NT2/D1 (cell line): ENCODE results near the gene PSMB10.

Source experiments
- DNase-seq: peaks from one replicate; pipeline ENCODE4 v3.0.0-alpha.2; 2011; ENCODE audit warnings: low read depth, low spot score
- H3K27me3 ChIP-seq: 2 replicates; pipeline ENCODE4 v1.6.0; 2011; ENCODE audit warnings: mild to moderate bottlenecking; ENCODE audit not compliant: insufficient read length, insufficient read depth
- H3K36me3 ChIP-seq: 2 replicates; pipeline ENCODE4 v1.6.1; 2011; ENCODE audit warnings: mild to moderate bottlenecking, low read length, mixed read lengths; ENCODE audit not compliant: insufficient read depth, insufficient read length
- H3K4me1 ChIP-seq: 2 replicates; pipeline ENCODE4 v1.5.1; 2011; ENCODE audit not compliant: insufficient read depth, insufficient read length
- H3K4me3 ChIP-seq: 2 replicates; pipeline ENCODE4 v1.5.1; 2011; ENCODE audit warnings: low read depth; ENCODE audit not compliant: insufficient read length
- H3K9ac ChIP-seq: 2 replicates; pipeline ENCODE4 v1.6.0; 2011; ENCODE audit warnings: low read depth; ENCODE audit not compliant: insufficient read length
- H3K9me3 ChIP-seq: 2 replicates; pipeline ENCODE4 v1.5.1; 2011; ENCODE audit warnings: mild to moderate bottlenecking, low read length; ENCODE audit not compliant: insufficient read depth
- SUZ12 ChIP-seq: IDR thresholded peaks from 2 replicates; pipeline ENCODE4 v1.6.1; 2011; ENCODE audit not compliant: insufficient read length, insufficient read depth; ENCODE audit errors: extremely low read depth
- YY1 ChIP-seq: IDR thresholded peaks from 2 replicates; pipeline ENCODE4 v1.6.1; 2011; ENCODE audit not compliant: insufficient read length, insufficient read depth
- ZNF274 ChIP-seq: IDR thresholded peaks from 2 replicates; pipeline ENCODE4 v1.6.1; 2011; ENCODE audit warnings: mild to moderate bottlenecking, low read depth, low read length

The PSMB10 gene

GRCh38 chr16:67961551-67961957, 24.9 kb upstream of the PSMB10 start:
- no peak for DNase-seq
- no peaks in the 10 kb centered on the region for H3K27me3 ChIP-seq
- peak overlapping the region; percentile 1 for H3K9ac ChIP-seq
- H3K9me3 ChIP-seq = no peaks in the 10 kb centered on the region
- peaks cover 17% of the 10 kb centered on the region for H3K4me1 ChIP-seq
- TF ChIP-seq YY1 (no peak), ZNF274 (no peak)
- no peak overlapping the region for H3K4me3 ChIP-seq
- H3K36me3 ChIP-seq = peaks cover 95% of the 10 kb centered on the region

DNA sequence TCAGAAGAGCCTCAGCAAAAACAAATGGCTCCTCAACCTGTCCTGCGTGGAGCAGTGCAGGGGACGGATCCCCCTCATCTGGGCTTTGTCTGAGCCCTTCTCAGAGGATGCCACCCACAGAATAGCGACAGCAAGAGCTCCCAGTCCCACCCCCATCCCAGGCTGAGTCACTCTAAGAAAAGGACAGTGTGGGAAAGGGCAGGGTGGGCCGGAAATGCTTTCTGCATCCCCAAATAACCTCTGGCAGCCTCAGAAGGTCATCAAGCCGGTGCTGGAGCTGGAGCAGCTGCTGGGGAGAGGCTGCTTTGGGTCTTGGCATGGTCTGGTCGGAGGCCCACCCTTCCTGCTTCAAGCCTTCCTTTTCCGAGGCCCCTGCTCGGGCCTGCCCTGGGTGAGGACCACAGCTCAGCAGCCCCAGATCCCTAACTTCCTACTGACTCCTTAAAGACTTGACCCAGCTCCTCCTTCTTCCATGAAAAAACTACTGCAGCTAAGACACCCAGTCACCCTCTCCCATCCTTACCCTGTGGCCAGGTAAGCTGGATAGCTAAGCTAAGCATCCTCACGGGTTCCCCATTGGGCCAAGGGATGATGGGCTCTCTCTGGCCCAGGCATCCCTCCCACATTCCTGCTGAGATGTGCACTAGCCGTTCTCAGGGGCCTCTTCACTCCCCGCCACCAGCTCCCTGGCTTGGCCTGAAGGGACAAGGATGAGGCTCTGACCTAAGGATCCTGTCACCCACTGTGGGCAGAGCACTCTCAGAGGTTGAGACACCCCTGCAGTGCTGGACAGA, 23.1 kb upstream of the PSMB10 start:
- H3K9ac ChIP-seq = no peak overlapping the region
- peaks cover 91% of the 10 kb centered on the region for H3K36me3 ChIP-seq

DNA sequence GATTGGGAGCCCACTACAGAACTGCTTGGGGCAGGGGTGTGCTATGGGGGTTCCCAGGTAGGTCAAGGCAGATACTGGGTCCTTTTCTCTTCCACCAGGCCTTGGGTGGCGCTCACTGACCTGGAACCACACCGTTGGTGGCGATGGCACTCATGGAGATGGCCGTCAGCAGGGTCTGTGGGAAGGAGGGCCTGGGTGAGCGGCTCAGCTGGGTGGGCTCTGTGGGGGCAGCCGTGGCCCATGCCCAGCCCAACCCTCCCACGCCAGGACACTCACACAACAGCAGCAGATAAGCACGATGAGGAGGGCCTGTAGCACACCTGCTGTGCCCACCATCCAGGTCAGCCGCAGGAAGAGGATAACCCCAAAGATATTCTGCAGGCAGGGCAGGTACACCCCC, 21.0 kb upstream of the PSMB10 start:
- TF ChIP-seq SUZ12 (no peak), ZNF274 (no peak), YY1 (no peak)
- Histone ChIP-seq H3K27me3 (no peaks in the 10 kb centered on the region), H3K36me3 (peaks cover 85% of the 10 kb centered on the region), H3K4me1 (peaks cover 11% of the 10 kb centered on the region), H3K9me3 (no peaks in the 10 kb centered on the region), H3K4me3 (no peak overlapping the region), H3K9ac (no peak overlapping the region)
- DNase-seq = no peak

More for the DNA sequence above, 23.1 kb upstream of the PSMB10 start:
- Histone ChIP-seq H3K27me3 (no peaks in the 10 kb centered on the region), H3K9me3 (no peaks in the 10 kb centered on the region), H3K4me1 (peaks cover 16% of the 10 kb centered on the region), H3K4me3 (no peak overlapping the region)
- no peak for TF ChIP-seq ZNF274
- TF ChIP-seq SUZ12 = no peak
- TF ChIP-seq YY1 = no peak
- no peak for DNase-seq

GRCh38 chr16:67954421-67955196, 18.0 kb upstream of the PSMB10 start:
- no peak for DNase-seq
- no peak overlapping the region for H3K4me3 ChIP-seq
- no peak overlapping the region for H3K9ac ChIP-seq
- TF ChIP-seq SUZ12 = no peak
- no peak for TF ChIP-seq ZNF274
- no peak for TF ChIP-seq YY1
- H3K36me3 ChIP-seq = peaks cover 85% of the 10 kb centered on the region
- H3K4me1 ChIP-seq = peaks cover 4% of the 10 kb centered on the region
- H3K9me3 ChIP-seq = no peaks in the 10 kb centered on the region
- no peaks in the 10 kb centered on the region for H3K27me3 ChIP-seq

GRCh38 chr16:67953641-67954375, 17.2 kb upstream of the PSMB10 start:
- H3K4me1 ChIP-seq = peaks cover 4% of the 10 kb centered on the region
- no peak overlapping the region for H3K4me3 ChIP-seq
- DNase-seq = no peak
- no peak for TF ChIP-seq YY1
- TF ChIP-seq ZNF274 = no peak
- TF ChIP-seq SUZ12 = no peak
- H3K36me3 ChIP-seq = peaks cover 85% of the 10 kb centered on the region
- H3K27me3 ChIP-seq = no peaks in the 10 kb centered on the region
- no peaks in the 10 kb centered on the region for H3K9me3 ChIP-seq
- no peak overlapping the region for H3K9ac ChIP-seq

GRCh38 chr16:67951485-67951884, 14.8 kb upstream of the PSMB10 start:
- DNase-seq = no peak
- Histone ChIP-seq H3K9ac (no peak overlapping the region), H3K36me3 (peaks cover 90% of the 10 kb centered on the region), H3K27me3 (no peaks in the 10 kb centered on the region), H3K4me3 (no peak overlapping the region), H3K9me3 (no peaks in the 10 kb centered on the region), H3K4me1 (peaks cover 4% of the 10 kb centered on the region)
- TF ChIP-seq ZNF274 = no peak
- no peak for TF ChIP-seq YY1
- TF ChIP-seq SUZ12 = no peak

GRCh38 chr16:67950335-67950843, 13.7 kb upstream of the PSMB10 start:
- DNase-seq = no peak
- Histone ChIP-seq H3K36me3 (peaks cover 94% of the 10 kb centered on the region), H3K9ac (no peak overlapping the region), H3K27me3 (no peaks in the 10 kb centered on the region), H3K9me3 (no peaks in the 10 kb centered on the region), H3K4me1 (peaks cover 4% of the 10 kb centered on the region), H3K4me3 (no peak overlapping the region)
- TF ChIP-seq ZNF274 (no peak), SUZ12 (no peak), YY1 (no peak)
